GM12891 (cell line): ENCODE results near the gene RGS7.

ENCODE experiments used
- PAX5 ChIP-seq: IDR thresholded peaks from 2 replicates; pipeline ENCODE4 v1.6.1; 2011; ENCODE audit warnings: low read length, moderate library complexity, mild to moderate bottlenecking; ENCODE audit not compliant: insufficient read depth, severe bottlenecking
- POLR2A ChIP-seq: IDR thresholded peaks from 2 replicates; pipeline ENCODE4 v1.6.1; 2011; ENCODE audit warnings: low read depth, low read length, control low read depth
- POLR2AphosphoS5 ChIP-seq: IDR thresholded peaks from 2 replicates; pipeline ENCODE4 v1.6.1; 2011; ENCODE audit warnings: low read depth, low read length, control low read depth
- TAF1 ChIP-seq: IDR thresholded peaks from 2 replicates; pipeline ENCODE4 v1.6.1; 2011; ENCODE audit warnings: low read depth, low read length, control low read depth

GRCh38 chr1:240743705-240744104 lies 613.3 kb downstream of the RGS7 start:
- TF ChIP-seq POLR2A (no peak), TAF1 (no peak), POLR2AphosphoS5 (no peak), PAX5 (no peak)
